Stimulated activated CD8-positive, alpha-beta memory T cell treated with anti-CD3 and anti-CD28 coated beads, Interleukin-7, amount 100 ng/mL, for 1 hour (primary cell): Measurements from ENCODE around the gene NAA10.

Experiments
- DNase-seq, 2 donors: peaks; one replicate each; pipeline ENCODE4 v3.0.0-alpha.2; 2020; ENCODE audit warnings: low read depth in 2 of 2

The NAA10 gene

DNA sequence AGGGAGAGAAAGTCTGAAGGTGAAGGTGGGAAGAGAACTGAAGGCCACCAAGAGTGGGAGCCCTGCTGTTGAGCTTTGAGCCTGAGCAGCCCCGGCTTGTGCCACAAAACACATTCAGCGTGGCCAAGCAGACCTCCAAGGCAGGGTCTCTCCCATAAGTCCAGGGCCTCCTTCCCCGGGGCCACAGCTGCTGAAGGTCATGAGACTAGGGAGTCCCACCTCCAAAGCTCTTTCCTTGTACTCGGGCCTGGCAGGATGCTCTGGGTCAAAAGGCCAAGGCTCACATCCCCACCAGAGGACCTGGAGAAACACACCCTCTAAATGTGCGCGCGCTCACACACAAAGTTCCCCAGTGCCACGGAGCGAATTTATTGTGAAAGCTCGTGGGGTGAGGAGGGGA is 5.3 kb downstream of the NAA10 start:
- no peak for DNase-seq

DNA sequence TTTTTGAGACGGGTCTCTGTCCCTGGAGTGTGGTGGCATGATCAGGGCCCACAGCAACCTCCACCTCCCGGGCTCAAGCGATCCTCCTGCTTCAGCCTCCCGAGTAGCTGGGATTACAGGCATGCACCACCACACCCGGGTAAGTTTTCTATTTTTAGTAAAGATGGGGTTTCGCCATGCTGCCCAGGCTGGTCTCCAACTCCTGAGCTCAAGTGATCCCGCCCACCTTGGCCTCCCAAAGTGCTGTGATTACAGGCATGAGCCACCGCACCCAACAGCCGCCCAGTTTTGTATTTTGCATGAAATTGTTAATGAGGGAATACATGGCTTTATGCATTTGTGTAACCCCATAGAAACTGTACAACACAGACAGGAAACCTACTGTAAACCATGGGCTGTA is 6.0 kb downstream of the NAA10 start:
- DNase-seq, result no peak

DNA sequence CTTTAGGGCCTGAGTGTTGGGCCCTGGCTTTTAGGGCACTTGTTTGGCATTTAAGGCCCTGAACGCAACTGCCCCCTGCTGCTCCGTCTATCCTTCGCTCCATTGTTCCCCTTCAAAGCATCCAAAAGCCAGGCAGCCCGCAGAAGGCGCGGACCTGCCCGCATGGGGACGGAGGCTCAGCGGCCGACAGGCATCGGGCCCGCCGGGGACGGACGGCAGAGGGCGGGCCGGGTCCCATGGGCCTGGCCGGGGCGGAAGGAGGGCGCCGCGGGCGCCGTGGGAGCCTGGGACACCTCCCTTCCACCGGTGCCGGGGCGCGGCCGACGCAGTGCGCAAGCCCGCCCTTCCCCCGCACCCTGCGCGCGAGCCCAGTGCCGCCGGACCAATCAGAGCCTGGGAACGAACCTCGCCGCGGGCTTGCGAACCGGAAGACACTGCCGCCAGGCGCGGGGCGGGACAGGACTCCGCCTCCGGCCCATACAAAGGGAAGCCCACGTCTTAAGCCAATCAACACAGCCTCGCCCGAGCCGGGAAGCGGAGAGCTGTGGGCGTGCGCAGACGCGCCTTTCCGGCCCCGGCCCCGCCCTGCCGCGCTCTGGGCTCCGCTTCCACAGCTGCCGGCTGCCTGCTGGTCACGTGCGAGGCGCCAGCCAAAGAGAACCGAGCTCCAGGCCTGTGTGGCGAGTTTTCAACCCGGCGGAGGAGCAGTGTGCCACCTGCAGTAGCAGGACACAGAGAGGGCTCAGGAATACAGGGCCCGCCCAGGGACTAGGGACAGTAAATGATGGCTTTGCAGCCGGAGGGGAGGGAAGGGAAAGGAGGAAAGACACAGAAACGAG is 6.7 kb downstream of the NAA10 start:
- DNase-seq, result peak; percentile 78 to 88

DNA sequence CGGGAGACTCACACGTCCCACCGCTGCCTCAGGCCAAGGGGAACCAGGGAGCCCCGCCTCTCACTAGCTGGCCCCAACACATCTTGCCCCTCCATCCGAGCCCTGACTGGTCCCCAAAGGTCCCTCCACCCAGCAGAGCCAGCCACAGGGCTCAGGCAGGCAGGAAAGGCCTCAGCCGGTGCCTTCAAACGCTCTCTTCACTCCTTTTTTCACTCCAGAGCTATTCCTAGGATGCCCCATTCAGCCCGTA is 7.2 kb downstream of the NAA10 start:
- no peak for DNase-seq

DNA sequence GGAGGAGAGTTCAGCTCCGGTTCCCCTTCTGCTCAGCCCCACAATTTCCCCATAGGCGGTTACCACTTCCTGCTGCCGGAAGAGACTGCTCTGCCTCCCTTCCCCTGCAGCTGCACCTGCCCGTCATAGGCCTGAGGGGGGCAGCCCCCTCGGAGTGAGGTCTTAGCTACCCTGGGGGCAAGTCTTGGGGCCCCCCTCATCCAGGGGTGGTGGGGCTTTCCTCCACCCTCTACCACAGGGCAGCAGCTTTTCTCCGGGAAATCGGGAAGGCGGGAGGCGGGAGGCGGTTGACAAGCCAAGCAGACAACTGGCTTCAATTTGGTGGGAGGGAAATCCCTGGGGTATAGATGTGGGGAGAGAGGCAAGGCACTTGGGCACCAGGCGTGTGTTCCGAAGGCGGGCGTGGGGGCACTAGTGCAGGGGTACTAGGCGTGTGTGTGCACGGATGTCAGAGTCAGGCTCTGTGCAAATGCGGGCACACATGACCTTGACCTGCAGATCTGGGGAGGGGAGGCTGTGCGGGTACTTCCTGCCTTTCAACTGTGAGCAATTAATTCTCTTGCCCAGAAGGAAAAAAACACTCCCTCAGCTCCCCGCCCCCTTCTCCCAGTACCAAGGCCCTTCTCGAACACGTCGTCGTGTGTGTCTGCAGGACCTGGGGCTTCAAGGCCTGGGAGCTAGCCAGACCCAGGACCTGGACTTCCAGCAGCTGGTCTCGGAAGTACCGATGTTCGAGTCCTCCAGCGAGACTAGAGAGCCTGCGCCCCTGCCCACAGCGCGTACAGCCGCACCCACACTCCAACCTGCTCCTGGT is 7.8 kb downstream of the NAA10 start:
- DNase-seq, result peak; percentile 48 to 53

DNA sequence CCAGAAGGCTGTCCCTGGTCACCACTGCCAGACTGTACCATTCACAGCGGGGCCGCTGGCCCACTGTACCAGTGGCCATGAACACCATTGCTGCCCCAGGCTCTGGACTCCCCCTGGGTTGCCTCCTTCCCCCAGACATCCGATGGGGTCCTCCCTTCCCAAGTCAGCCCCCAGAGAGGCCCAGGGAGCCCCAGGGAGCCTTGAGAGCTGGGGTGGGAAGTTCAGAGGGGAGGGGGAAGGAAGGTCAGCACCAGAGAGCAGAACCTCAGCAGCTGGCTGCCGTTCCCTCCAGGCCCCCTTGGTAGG is 8.3 kb downstream of the NAA10 start:
- no peak for DNase-seq

DNA sequence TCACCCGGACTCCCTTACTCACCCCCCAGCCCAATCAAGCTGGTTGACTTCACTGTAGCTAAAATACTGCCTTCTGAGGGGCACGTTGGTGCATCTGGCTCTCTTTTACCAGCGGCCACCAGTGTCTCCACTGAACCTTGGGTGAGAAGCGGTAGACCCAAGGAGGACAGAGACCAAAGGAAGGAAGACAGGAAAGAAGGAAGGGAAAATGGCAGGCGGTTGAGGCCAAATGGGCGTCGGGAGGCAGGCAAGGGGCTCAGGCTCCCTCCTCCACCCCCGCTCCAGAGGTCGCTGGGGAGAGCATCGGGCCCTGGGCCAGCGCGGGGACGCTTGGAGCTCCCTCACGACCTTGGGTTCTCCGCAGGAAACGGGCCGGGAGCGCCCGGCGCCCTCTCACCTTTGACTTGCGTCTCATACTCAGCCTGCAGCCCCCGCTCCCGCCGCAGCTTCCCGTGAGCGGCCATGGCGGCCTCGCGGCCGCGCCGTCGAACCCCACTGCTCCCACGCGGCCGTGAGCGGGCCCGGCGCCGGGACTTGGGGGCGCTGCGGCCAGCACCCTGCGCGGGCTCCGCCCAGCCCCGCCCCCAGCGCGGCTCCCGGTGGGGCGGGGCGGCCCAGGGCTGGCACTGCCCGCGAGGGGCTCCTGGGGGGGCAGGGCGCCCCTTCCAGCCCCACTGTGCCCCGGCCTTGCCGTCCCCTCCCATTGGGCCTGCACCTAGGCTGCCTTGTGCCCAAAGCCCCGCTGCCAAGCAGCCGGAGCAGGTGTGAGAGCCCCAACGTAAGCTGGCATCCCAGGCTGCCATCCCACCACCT is 8.9 kb downstream of the NAA10 start, which contains the start of gene ARHGAP4:
Gene ARHGAP4, minus strand, starts transcription at position 526 of the 813 bp plus-strand sequence. Its CDS starts 62 bp downstream, at position 464.
- DNase-seq, result no peak

DNA sequence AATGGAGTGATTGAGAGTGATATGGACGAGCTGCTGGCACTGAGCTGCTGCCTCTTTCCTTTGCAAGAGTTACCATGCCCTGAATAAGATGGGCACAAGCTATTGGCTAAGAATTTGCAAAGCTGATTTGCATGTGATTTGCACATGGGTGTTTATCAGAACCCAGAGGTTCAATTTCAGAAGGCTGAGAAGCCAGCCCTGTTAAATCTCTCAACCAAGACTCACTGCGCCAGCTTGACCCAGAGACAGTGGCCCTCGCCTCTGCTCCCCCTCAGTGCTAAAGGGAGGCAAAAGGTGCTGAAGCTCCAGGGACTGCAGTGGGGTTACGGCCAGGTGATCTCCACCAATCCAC is 9.5 kb downstream of the NAA10 start:
- no peak for DNase-seq

DNA sequence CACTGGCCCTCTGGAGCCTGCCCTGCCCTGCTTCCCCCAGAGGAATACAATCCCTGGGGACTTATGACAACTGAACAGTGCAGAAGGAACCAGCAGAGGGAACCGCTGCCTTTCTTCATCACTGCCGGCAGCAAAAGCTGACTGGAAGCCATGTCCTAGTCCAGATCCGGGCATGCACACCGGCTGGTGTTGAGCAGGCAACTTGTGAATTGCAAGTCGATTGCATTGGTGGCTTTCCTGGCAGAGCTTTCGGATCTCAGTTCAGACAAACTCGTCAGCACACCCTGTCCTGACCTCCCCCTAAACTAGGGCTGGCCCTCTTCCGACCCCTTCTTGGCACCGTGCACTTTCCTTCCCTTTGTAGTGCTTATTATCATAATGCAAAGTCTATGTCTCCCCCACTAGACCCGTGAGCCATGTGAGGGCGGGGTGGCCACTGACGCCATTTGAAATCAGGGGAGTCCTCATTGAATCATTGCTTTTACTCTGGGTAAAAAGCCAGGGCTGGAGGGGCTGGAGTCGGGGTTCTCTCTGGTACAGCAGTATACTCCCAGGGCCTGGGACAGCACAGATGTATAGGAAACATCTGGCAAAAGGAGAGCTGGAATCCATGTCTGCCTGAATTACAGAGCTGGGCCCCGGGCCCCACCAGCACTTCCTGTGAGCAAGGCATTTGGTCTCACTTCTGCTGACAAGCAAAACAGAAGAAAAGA is 10.5 kb downstream of the NAA10 start:
- no peak for DNase-seq

DNA sequence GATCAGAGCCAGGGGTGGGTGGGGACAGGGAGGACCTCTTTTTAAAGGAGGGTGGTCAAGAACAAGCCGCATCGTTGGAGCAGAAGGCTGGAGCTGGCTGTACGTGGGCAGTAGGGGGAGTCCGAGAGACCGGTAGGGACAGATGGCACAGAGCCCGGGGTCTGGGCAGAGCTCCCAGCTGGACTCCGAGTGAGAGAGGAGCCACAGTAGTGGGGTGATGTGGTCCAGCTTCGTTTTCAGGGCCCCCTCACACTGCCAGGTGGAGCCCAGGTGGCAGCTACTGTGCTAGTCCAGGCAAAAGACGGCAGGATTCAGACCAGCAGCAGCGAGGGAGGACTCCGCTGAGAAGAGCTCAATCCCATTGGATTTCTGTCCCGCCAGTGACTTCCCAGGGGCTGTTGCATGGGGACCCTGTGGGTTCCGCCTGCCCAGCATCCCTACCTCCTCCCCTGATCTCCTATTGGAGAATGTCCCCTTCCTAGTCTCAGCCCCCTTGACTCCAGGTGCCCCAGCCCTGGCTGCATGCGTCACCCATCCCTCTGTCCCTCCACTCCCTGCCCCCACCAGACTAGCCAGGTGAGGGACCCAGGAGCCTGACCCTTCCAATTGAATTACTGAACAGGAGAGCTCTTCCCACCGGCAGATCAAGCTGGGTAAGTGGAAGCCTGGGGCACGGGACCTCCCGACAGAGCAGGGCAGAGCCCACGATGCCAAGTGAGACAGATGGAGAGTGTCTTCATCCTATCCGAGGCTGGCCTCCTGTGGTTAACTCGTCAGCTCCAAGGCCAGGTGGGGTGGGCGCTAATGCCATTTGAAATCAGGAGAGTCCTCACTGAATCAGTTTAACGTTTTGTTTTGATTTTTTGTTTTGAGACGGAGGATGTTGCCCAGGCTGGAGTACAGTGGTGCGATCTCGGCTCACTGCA is 11.6 kb downstream of the NAA10 start:
- no peak for DNase-seq

DNA sequence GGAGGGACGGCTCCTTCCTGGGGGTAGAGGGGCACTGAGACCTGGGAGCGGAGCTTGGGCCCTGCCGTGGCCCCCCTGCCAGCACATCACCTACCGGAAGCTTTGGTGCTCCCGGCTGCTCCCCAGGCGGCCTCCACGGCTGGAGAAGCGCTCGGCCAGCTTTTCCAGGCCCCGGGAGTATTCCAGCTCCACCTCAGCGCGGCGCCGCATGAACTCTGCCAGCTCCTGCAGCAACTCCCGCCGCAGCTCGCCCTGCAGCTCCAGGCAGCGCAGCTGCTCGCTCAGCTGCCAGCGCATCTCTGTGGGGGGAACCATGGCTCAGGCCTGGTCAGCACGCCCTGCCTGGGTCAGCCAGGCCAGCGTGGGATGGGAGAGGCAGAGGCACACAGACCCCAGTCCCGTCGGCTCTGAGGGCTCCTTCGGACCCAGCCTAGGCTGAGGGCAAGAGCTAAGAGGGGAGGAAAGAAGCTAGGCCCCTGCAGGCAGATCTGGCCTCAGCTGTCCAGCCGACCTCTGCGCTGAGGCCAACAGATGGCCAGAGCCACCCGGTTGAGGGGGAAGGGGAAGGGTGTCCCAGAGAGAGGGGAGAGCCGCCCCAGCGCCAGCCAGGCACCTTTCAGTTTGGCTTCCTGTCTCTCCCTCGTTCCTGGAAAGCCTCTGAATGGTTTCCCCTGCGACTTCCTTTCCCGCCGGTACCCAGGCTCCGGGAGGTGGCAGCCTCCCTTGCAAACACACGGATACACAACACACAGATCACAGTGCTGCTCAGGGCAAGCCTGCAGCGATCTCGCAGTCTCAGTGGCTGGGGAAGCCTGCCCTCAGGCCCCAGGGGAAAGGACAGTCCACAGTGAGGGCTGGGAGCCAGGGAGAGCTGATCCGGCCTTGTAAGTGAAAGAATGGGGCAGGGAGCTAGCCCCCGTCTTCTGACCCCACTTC is 13.1 kb downstream of the NAA10 start:
- DNase-seq, result no peak

DNA sequence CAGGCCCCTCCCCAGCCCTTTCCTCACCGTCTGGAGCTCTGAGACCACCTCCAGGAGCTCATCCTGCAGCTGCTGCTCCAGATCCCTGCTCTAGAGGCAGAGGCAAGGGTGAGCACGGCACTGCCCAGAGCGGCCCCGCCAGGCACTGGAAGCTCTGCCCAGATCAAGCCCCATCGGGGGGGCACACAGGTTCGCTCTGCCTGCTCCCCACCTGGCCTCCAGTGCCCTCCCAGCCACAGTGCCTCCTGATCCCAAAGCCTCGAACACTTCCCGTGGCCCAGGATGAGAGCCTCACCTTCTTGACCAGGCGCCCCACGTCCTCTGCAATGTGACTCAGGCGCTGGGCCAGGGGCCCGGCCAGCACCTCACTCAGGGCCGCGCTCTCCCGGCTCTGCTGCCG is 13.8 kb downstream of the NAA10 start:
- no peak for DNase-seq

DNA sequence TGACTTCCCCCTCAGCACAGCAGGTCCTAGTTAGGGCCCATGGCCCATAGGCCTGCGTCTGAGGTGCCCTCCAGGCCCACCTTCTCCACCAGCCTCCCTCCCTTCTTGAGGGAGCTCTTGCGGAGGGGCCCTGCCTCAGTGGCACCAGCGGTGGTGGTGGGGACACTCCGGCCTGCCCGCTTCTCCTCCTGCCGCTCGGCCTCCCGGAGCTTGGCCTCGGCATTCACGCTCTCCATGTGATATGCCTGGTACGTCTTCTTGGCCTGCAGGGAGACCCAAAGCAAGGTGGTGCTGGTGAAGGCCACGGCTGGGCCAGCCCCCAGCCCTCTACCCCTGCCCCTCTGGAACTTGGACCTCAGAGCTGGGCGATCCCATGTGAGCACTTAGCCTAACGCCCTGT is 14.3 kb downstream of the NAA10 start:
- no peak for DNase-seq

DNA sequence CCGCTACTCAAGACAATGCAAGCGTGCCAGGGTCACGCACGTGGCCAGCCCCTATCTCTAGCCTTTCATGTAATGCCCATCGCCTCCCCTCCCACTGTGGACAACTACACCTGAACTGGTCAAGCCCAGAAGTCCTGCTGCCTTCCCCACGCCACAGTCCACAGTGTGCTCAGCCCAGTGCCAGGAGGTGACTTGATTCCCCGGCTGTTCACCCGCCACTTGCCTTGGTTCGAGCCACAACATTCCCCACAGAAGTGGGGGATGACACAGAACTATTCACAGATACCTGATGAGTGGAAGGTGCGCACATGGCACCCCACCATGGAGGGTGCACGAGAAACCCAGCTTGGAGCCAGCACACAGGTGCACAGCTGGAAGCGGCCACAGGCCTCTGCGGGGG is 15.6 kb downstream of the NAA10 start:
- no peak for DNase-seq

DNA sequence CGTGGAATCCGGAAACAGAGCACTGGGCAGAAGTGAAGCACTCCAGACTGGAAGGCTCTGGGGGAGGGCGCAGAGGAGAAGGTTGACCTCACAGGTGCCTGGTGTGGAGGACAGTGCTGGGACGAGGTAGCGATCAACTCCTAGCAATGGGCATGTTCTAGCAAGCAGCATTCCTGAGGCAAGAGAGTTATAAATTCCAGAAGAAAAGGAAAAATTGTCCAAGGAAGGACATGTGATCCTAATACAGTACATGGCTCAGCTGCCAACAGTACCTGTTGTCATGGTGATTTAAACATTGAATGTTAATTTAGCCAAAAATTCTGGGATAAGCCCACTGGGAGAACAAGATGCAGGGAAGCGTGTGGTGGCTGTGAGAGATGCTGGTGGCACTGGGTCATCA is 17.0 kb downstream of the NAA10 start:
- DNase-seq, result no peak

DNA sequence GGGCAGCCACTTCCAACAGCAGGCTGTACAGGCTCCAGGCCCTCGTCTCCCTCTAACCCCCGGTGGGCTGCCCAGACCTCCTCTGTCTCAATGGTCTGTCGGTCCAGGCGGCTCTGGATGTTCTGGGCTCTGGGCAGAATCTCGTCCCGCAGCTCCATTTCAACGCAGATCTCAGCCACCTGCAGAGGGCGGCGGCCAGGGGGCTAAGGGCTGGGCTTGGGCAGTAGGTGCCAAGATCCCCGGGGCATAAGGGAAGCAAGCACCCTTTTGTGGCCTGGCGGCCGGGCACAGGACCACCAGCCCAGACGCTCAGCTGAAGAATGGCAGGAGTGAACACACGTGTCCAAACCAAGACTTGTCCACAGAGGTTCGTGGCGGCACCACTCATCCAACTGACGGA is 21.1 kb downstream of the NAA10 start:
- no peak for DNase-seq

DNA sequence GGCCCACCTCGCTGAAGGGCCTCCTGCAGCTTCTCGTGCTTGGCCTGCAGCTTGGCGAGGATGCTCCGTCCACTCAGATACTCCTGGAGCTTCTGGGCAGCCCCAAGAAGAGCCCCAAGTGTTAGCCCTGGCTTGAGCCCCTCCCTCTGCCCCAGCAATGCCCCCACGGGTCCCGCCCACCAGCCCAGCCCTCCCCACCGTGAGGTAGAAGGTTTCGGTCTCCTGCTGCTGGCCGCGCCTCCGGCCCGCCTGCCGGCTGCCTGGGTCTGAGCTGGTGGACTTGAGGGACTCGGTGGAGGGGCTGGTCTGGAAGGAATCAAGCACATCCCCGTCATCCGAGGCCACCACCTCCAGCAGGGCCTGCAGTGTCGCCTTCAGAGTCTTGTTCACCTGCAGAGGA is 21.6 kb downstream of the NAA10 start:
- DNase-seq, result no peak

DNA sequence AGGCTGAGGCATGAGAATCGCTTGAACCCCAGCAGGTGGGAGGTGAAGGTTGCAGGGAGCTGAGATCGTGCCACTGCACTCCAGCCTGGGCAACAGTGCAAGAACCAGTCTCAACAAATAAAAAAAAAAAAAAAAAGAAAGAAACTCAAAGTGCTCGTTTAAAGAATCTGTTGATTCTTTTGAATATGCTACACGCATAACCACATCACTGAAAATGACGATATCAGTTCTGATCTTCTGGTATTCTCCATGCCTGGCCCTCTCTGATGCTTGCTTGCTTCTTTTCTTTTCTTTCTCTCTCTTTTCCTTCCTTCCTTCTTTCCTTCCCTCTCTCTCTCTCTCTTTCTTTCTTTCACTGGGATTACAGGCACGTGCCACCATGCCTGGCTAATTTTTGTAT is 23.0 kb downstream of the NAA10 start:
- DNase-seq, result no peak

DNA sequence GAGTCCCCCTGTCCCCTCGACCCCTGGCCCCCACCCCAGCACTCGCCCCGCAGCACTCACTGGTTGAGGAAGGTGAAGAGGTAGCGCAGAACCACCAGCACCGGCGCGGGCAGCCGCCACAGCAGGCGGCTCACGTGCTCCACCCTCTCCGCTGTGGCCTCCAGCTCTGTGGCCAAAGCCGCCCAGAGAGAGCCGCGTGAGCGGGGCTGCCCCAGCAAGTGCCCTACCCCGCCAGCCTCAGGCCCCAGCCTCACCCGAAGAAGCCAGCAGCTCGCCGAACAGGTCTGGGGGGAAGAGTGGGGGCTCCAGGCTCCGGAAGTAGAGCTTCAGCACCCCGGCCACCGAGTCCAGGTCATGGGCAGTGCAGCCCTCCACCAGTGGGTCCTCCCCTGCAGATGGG is 24.4 kb downstream of the NAA10 start:
- no peak for DNase-seq

DNA sequence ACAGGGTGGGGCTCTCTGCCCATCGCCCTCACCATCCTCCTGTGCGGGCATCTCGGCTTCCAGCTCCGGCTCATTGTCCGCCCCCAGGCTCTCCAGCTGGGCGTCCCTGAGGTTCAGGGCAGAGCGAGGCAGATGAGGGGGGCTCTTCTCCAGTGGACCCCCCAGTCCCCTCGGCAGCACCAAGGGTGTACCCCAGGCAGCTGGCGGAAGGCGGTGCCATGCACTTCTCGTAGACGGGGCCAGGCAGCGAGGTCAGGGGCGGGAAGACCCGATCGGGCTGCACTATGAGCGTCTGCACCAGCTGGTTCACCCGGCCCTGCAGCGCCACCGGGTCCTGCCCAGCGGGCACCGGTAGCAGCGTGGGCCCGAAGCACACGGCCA is 24.9 kb downstream of the NAA10 start:
- DNase-seq, result no peak
